HL-60 (cell line): ENCODE measurements around the gene TATDN2.

Source experiments
- CTCF ChIP-seq: IDR thresholded peaks from one replicate; pipeline ENCODE4 v1.5.1; 2011; ENCODE audit warnings: low read length, control low read depth, inconsistent platforms; ENCODE audit not compliant: insufficient read depth
- POLR2AphosphoS5 ChIP-seq: IDR thresholded peaks from 2 replicates; pipeline ENCODE4 v1.6.1; 2012; ENCODE audit warnings: low read depth
- REST ChIP-seq: IDR thresholded peaks from 2 replicates; pipeline ENCODE4 v1.6.1; 2012; ENCODE audit warnings: low read depth; ENCODE audit not compliant: insufficient replicate concordance

GRCh38 chr3:10233988-10234387 lies 14.3 kb upstream of the TATDN2 start:
- TF ChIP-seq CTCF = no peak
- TF ChIP-seq REST = no peak
- TF ChIP-seq POLR2AphosphoS5 = no peak
